Measurements from ENCODE around the gene ACSF2.
"Not testable (repeated sequence)": the region's sequence is repeated elsewhere in the genome, so short reads cannot be mapped to it uniquely, and the experiment has no call there.

Gene ACSF2

GRCh38 chr17:50407921-50408320 lies 18.1 kb upstream of the ACSF2 start:
- no peak for DNase-seq (ENCODE audit: low read depth)

GRCh38 chr17:50412188-50412732 lies 13.8 kb upstream of the ACSF2 start:
- no peak for DNase-seq (ENCODE audit: low read depth)

GRCh38 chr17:50414808-50415207 lies 11.2 kb upstream of the ACSF2 start:
- no peak for DNase-seq (ENCODE audit: low read depth)

GRCh38 chr17:50419577-50419976 lies 6.4 kb upstream of the ACSF2 start:
- not testable (repeated sequence) for DNase-seq (ENCODE audit: low read depth)

- no peak for DNase-seq (ENCODE audit: low read depth)
These were observed 5.5 kb upstream of the ACSF2 start for GRCh38 chr17:50420419-50421112.

GRCh38 chr17:50421308-50422051 lies 4.5 kb upstream of the ACSF2 start:
- DNase-seq (ENCODE audit: low read depth): no peak

- no peak for DNase-seq (ENCODE audit: low read depth)
These were observed 3.3 kb upstream of the ACSF2 start for GRCh38 chr17:50422738-50423137.

- no peak for DNase-seq (ENCODE audit: low read depth)
These were observed 2.4 kb upstream of the ACSF2 start for GRCh38 chr17:50423553-50424159.

- DNase-seq (ENCODE audit: low read depth): no peak
These were observed 1.6 kb upstream of the ACSF2 start for GRCh38 chr17:50424246-50424995.

GRCh38 chr17:50424996-50425681 lies 879 bp upstream of the ACSF2 start:
- no peak for DNase-seq (ENCODE audit: low read depth)

- DNase-seq (ENCODE audit: low read depth): no peak
These were observed 409 bp downstream of the ACSF2 start for GRCh38 chr17:50426472-50426782.

- no peak for DNase-seq (ENCODE audit: low read depth)
These were observed 1.1 kb downstream of the ACSF2 start for GRCh38 chr17:50426814-50427787.

GRCh38 chr17:50428126-50428525 lies 2.1 kb downstream of the ACSF2 start:
- DNase-seq (ENCODE audit: low read depth): not testable (repeated sequence)

- DNase-seq (ENCODE audit: low read depth): no peak
These were observed 2.9 kb downstream of the ACSF2 start for GRCh38 chr17:50428831-50429424.

- no peak for DNase-seq (ENCODE audit: low read depth)
These were observed 3.8 kb downstream of the ACSF2 start for GRCh38 chr17:50429793-50430192.

- DNase-seq (ENCODE audit: low read depth): no peak
These were observed 5.0 kb downstream of the ACSF2 start for GRCh38 chr17:50430821-50431618.

GRCh38 chr17:50432125-50432762 lies 6.2 kb downstream of the ACSF2 start:
- no peak for DNase-seq (ENCODE audit: low read depth)

- no peak for DNase-seq (ENCODE audit: low read depth)
These were observed 11.4 kb downstream of the ACSF2 start for GRCh38 chr17:50437409-50437808.

- DNase-seq (ENCODE audit: low read depth): no peak
These were observed 13.0 kb downstream of the ACSF2 start for GRCh38 chr17:50439008-50439407.

Measured in stimulated activated CD4-positive, alpha-beta T cell treated with anti-CD3 and anti-CD28 coated beads, Interleukin-2, amount 100 ng/mL, for 4 hours (primary cell).